Ascending aorta (tissue), 2 donors: ENCODE data around the gene RDH14. TPM values are rescaled to one million over a fixed set of nuclear protein-coding genes. Genes with fewer than 3 reads are reported as not detected.

Experiments used
- DNase-seq, 2 donors: peaks; one replicate each; pipeline ENCODE4 v3.0.0-alpha.2; 2019; ENCODE audit warnings: low spot score in 2 of 2
- H3K27ac ChIP-seq, 2 donors: fragments of 200-600 bp; sonication (generic); one replicate each; pipeline ENCODE4 v1.5.1; 2016 to 2017; ENCODE audit warnings: mild to moderate bottlenecking in 1 of 2
- H3K27me3 ChIP-seq: fragments of 200-600 bp; sonication (generic); one replicate; pipeline ENCODE4 v1.5.1; 2017
- H3K36me3 ChIP-seq, 2 donors: fragments of 200-600 bp; sonication (generic); one replicate each; pipeline ENCODE4 v1.5.1; 2016
- H3K4me1 ChIP-seq, 2 donors: fragments of 200-600 bp; sonication (generic); one replicate each; pipeline ENCODE4 v1.5.1; 2016 to 2017; ENCODE audit warnings: mild to moderate bottlenecking in 1 of 2
- H3K4me3 ChIP-seq, 2 donors: fragments of 200-600 bp; sonication (generic); one replicate each; pipeline ENCODE4 v1.5.1; 2016 to 2017; ENCODE audit warnings: mild to moderate bottlenecking in 1 of 2
- H3K9me3 ChIP-seq, 2 donors: fragments of 200-600 bp; sonication (generic); one replicate each; pipeline ENCODE4 v1.5.1; 2016
- CTCF ChIP-seq, 3 experiments: fragments of 200-600 bp in 2 of 3; fragments of 450-650 bp in 1 of 3; sonication (generic) in 2 of 3; IDR thresholded peaks; one replicate each; pipeline ENCODE4 v1.5.1; 2016 to 2019; ENCODE audit warnings: antibody characterized with exemption in 3 of 3, mild to moderate bottlenecking in 1 of 3, moderate library complexity in 1 of 3
- intact Hi-C: fragments of 100-400 bp; cut with DNase I; formaldehyde crosslinking; loops from one replicate; pipeline ENCODE4 v1.15.1; 2023
- total RNA-seq: library from RNA; depleted of rRNA; stranded (reverse); fragments of >200 nt; gene quantifications from one replicate; pipeline ENCODE4 v1.1.0, GENCODE V29; 2016

The RDH14 gene
- total RNA-seq, 1 donor from 2014 or later: 51.2 TPM

- intact Hi-C loops: no loop called here
- H3K27me3 ChIP-seq: no peaks in the 10 kb centered on the region
- no peak for DNase-seq
- no peak overlapping the region for H3K4me3 ChIP-seq
- no peak overlapping the region for H3K27ac ChIP-seq
- no peaks in the 10 kb centered on the region for H3K9me3 ChIP-seq
- TF ChIP-seq CTCF (IDR thresholded peaks at IDR 0.05): no peak
- no peaks in the 10 kb centered on the region for H3K4me1 ChIP-seq
- H3K36me3 ChIP-seq: no peaks in the 10 kb centered on the region
Observed at GRCh38 chr2:18506883-18507509, 53.5 kb downstream of the RDH14 start.

GRCh38 chr2:18505703-18506341 lies 54.6 kb downstream of the RDH14 start:
- Histone ChIP-seq H3K9me3 (no peaks in the 10 kb centered on the region), H3K36me3 (no peaks in the 10 kb centered on the region), H3K27ac (no peak overlapping the region), H3K4me1 (no peaks in the 10 kb centered on the region), H3K27me3 (no peaks in the 10 kb centered on the region), H3K4me3 (no peak overlapping the region)
- TF ChIP-seq CTCF (IDR thresholded peaks at IDR 0.05): no peak
- intact Hi-C loops: no loop called here
- no peak for DNase-seq

Other genes with a start within 250 kb of the RDH14 start
- not detected for gene NT5C1B, start 28.9 kb upstream of the RDH14 start, total RNA-seq